ENCODE measurements around the gene ME1.
A peak's percentile ranks its signal among the peaks of the same experiment; 100 is the strongest.
"Not testable (repeated sequence)": the region's sequence is repeated elsewhere in the genome, so short reads cannot be mapped to it uniquely, and the experiment has no call there.

Gene ME1

GRCh38 chr6:83252719-83253118, 178.1 kb downstream of the ME1 start:
- peak; percentile 66 for DNase-seq

GRCh38 chr6:83250235-83250634, 180.6 kb downstream of the ME1 start:
- no peak for DNase-seq

GRCh38 chr6:83247471-83247870, 183.4 kb downstream of the ME1 start:
- no peak for DNase-seq

- DNase-seq: peak; percentile 63
These were observed 199.7 kb downstream of the ME1 start for GRCh38 chr6:83231146-83231545.

GRCh38 chr6:83226517-83226916, 204.3 kb downstream of the ME1 start:
- DNase-seq: no peak

- peak; percentile 48 for DNase-seq
These were observed 208.9 kb downstream of the ME1 start for GRCh38 chr6:83221889-83222479.

GRCh38 chr6:83221276-83221675, 209.6 kb downstream of the ME1 start:
- DNase-seq: no peak

- no peak for DNase-seq
These were observed 210.7 kb downstream of the ME1 start for GRCh38 chr6:83220121-83220520.

- DNase-seq: no peak
These were observed 212.2 kb downstream of the ME1 start for GRCh38 chr6:83218646-83219045.

- DNase-seq: no peak
These were observed 214.0 kb downstream of the ME1 start for GRCh38 chr6:83216806-83217205.

GRCh38 chr6:83215131-83216047, 215.5 kb downstream of the ME1 start:
- peak; percentile 75 for DNase-seq

- DNase-seq: no peak
These were observed 228.8 kb downstream of the ME1 start for GRCh38 chr6:83202031-83202430.

- peak; percentile 85 for DNase-seq
These were observed 231.0 kb downstream of the ME1 start for GRCh38 chr6:83199863-83200225.

GRCh38 chr6:83199173-83199862, 231.5 kb downstream of the ME1 start:
- no peak for DNase-seq

GRCh38 chr6:83198486-83199172, 232.2 kb downstream of the ME1 start:
- DNase-seq: peak; percentile 76

- DNase-seq: peak; percentile 55
These were observed 236.9 kb downstream of the ME1 start for GRCh38 chr6:83193747-83194566.

- peak; percentile 90 for DNase-seq
These were observed 237.7 kb downstream of the ME1 start, which contains the start of the genes PGM3 and RWDD2A for GRCh38 chr6:83192871-83193746. TSS of gene PGM3 (minus strand) at chr6:83193265. CDS start at chr6:83191012, 2,253 bp downstream. TSS of gene RWDD2A (plus strand) at chr6:83193357. CDS start at chr6:83194452, 1,095 bp downstream.

- DNase-seq: peak; percentile 32
These were observed 238.4 kb downstream of the ME1 start for GRCh38 chr6:83192456-83192855.

GRCh38 chr6:83191974-83192373, 238.9 kb downstream of the ME1 start:
- DNase-seq: not testable (repeated sequence)

- DNase-seq: no peak
These were observed 240.2 kb downstream of the ME1 start for GRCh38 chr6:83190626-83191025.

GRCh38 chr6:83188501-83188900, 242.3 kb downstream of the ME1 start:
- DNase-seq: no peak

Measured in EL (cell line).